ENCODE data around the gene ST6GALNAC6. TPM values are rescaled to one million over a fixed set of nuclear protein-coding genes. Genes with fewer than 3 reads are reported as not detected.
A peak's percentile ranks its signal among the peaks of the same experiment; 100 is the strongest.

Gene ST6GALNAC6
- total and polyA plus RNA-seq, 4 donors: 28.3 to 59.8 (median 48.6) TPM

DNA sequence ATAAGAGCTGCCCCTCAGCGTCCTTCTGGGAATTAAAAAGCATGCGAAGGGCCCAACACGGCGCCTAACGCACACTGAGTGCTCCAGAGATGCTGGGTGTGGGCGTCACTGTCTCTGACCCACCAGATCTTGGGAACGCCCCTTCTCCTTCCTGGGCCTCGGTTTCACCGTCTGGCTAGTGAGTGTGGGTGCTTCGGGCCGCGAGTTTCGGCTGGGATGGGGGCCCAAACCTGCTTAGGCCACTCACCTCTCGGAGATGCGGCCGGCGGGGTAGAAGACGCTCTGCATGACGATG, 27.4 kb upstream of the ST6GALNAC6 start:
- 8 to 13% methylated on average over 19 of the region's 19 CpGs for whole genome bisulfite sequencing, 2 donors
- peak overlapping the region; percentile 9 for H3K4me3 ChIP-seq
- H3K4me1 ChIP-seq (ENCODE audit: control insufficient read depth in 5 of 5, insufficient read depth in 5 of 5, low read length in 5 of 5): peaks cover 0 to 21% (median 10%) of the 10 kb centered on the region in 5 donors
- H3K27me3 ChIP-seq (ENCODE audit: control insufficient read depth in 3 of 3, insufficient read depth in 3 of 3, low read length in 2 of 3): peaks cover 0 to 34% (median 14%) of the 10 kb centered on the region in 3 donors
- ATAC-seq (ENCODE audit: insufficient read depth, low FRiP score) (no peak), DNase-seq (no peak)
- no peak overlapping the region for H3K9ac ChIP-seq (ENCODE audit: insufficient read depth in 1 of 2, low read length in 2 of 2)
- H3K27ac ChIP-seq (ENCODE audit: low read depth in 1 of 2, low read length in 1 of 2): no peak overlapping the region
- H3K9me3 ChIP-seq (ENCODE audit: control insufficient read depth in 4 of 4, insufficient read depth in 3 of 4, low read length in 3 of 4): no peaks in the 10 kb centered on the region
- H3K36me3 ChIP-seq (ENCODE audit: control insufficient read depth in 4 of 4, insufficient read depth in 4 of 4, low read length in 4 of 4): no peaks in the 10 kb centered on the region
- TF ChIP-seq, protein P1, sequence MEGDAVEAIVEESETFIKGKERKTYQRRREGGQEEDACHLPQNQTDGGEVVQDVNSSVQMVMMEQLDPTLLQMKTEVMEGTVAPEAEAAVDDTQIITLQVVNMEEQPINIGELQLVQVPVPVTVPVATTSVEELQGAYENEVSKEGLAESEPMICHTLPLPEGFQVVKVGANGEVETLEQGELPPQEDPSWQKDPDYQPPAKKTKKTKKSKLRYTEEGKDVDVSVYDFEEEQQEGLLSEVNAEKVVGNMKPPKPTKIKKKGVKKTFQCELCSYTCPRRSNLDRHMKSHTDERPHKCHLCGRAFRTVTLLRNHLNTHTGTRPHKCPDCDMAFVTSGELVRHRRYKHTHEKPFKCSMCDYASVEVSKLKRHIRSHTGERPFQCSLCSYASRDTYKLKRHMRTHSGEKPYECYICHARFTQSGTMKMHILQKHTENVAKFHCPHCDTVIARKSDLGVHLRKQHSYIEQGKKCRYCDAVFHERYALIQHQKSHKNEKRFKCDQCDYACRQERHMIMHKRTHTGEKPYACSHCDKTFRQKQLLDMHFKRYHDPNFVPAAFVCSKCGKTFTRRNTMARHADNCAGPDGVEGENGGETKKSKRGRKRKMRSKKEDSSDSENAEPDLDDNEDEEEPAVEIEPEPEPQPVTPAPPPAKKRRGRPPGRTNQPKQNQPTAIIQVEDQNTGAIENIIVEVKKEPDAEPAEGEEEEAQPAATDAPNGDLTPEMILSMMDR (IDR thresholded peaks at IDR 0.05; ENCODE audit: control extremely low read depth, extremely low read depth): no peak

DNA sequence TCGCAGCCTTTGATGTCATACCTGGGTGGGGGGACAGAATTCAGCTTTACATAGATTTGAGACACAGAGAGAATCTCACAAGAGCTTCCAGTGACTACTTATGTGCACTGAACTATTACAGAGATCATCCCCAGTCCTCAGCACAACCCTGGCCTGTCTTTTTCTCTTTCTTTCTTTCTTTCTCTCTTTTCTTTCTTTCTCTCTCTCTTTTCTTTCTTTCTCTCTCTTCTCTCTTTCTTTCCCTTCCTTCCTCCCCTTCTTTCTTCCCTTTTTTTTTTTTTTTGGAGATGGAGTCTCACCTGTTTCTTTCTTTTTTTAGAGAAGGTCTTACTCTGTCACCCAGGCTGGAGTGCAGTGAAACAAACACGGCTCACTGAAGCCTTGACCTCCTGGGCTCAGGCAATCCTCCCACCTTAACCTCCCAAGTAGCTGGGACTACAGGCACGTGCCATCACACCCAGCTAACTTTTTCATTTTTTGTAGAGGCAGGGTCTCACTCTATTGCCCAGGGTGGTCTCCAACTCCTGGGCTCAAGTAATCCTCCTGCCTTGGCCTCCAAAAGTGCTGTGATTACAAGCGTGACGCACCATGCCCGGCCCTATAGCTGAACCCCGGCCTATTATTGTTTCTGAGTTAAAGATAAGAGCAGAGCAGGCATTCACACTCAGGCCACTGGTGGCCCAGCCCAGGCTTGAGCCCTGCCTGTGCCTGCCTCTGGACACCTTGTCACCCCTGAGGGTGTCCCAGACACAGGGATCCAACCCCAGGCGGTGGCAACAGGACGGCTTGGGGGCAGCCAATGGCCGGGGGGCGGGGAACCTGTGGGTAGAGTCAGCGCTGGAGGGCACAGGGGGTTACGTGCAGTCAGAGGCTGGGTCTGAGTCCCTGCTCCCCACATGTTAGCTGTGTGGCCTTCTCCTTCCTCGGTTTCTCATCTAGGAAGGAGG, 26.8 kb upstream of the ST6GALNAC6 start:
- TF ChIP-seq, protein P1 (IDR thresholded peaks at IDR 0.05; ENCODE audit: control extremely low read depth, extremely low read depth): no peak
- WGBS, 2 donors: 74 to 82% methylated on average over 14 of the region's 14 CpGs
- no peak overlapping the region for H3K27ac ChIP-seq (ENCODE audit: low read depth in 1 of 2, low read length in 1 of 2)
- H3K36me3 ChIP-seq (ENCODE audit: control insufficient read depth in 4 of 4, insufficient read depth in 4 of 4, low read length in 4 of 4): no peaks in the 10 kb centered on the region
- ATAC-seq (ENCODE audit: insufficient read depth, low FRiP score) (no peak), DNase-seq (no peak)
- H3K9ac ChIP-seq (ENCODE audit: insufficient read depth in 1 of 2, low read length in 2 of 2): no peak overlapping the region
- H3K9me3 ChIP-seq (ENCODE audit: control insufficient read depth in 4 of 4, insufficient read depth in 3 of 4, low read length in 3 of 4): no peaks in the 10 kb centered on the region
- H3K4me1 ChIP-seq (ENCODE audit: control insufficient read depth in 5 of 5, insufficient read depth in 5 of 5, low read length in 5 of 5): peaks cover 0 to 14% (median 5%) of the 10 kb centered on the region in 5 donors
- no peak overlapping the region for H3K4me3 ChIP-seq
- peaks cover 0 to 34% (median 14%) of the 10 kb centered on the region in 3 donors for H3K27me3 ChIP-seq (ENCODE audit: control insufficient read depth in 3 of 3, insufficient read depth in 3 of 3, low read length in 2 of 3)

GRCh38 chr9:127924736-127925444, 25.5 kb upstream of the ST6GALNAC6 start:
- no peaks in the 10 kb centered on the region for H3K36me3 ChIP-seq (ENCODE audit: control insufficient read depth in 4 of 4, insufficient read depth in 4 of 4, low read length in 4 of 4)
- TF ChIP-seq, protein P1 (IDR thresholded peaks at IDR 0.05; ENCODE audit: control extremely low read depth, extremely low read depth): no peak
- WGBS, 2 donors: 92 to 93% methylated on average over 22 of the region's 22 CpGs
- no peaks in the 10 kb centered on the region for H3K9me3 ChIP-seq (ENCODE audit: control insufficient read depth in 4 of 4, insufficient read depth in 3 of 4, low read length in 3 of 4)
- peaks cover 0 to 34% (median 14%) of the 10 kb centered on the region in 3 donors for H3K27me3 ChIP-seq (ENCODE audit: control insufficient read depth in 3 of 3, insufficient read depth in 3 of 3, low read length in 2 of 3)
- no peak for ATAC-seq (ENCODE audit: insufficient read depth, low FRiP score)
- no peak for DNase-seq
- peaks cover 0 to 12% (median 2%) of the 10 kb centered on the region in 5 donors for H3K4me1 ChIP-seq (ENCODE audit: control insufficient read depth in 5 of 5, insufficient read depth in 5 of 5, low read length in 5 of 5)
- H3K9ac ChIP-seq (ENCODE audit: insufficient read depth in 1 of 2, low read length in 2 of 2): no peak overlapping the region
- no peak overlapping the region for H3K4me3 ChIP-seq
- H3K27ac ChIP-seq (ENCODE audit: low read depth in 1 of 2, low read length in 1 of 2): no peak overlapping the region
